Cardiac fibroblast (primary cell): ENCODE results near the gene JAZF1.

Experiments used
- DNase-seq, 2 donors: peaks; one replicate each; pipeline versions ENCODE4 v3.0.0 to v3.0.0-alpha.2; 2010; ENCODE audit warnings: low read depth in 2 of 2
- H3K4me3 ChIP-seq, 2 donors: replicated peaks in 1 of 2; 1 replicate in 1 of 2; 2 replicates in 1 of 2; pipeline ENCODE4 v1.5.1; 2011; ENCODE audit warnings: low read depth in 2 of 2, low read length in 2 of 2, mild to moderate bottlenecking in 2 of 2, moderate library complexity in 1 of 2
- CTCF ChIP-seq: IDR thresholded peaks from one replicate; pipeline ENCODE4 v1.5.1; 2011; ENCODE audit warnings: low read depth, mild to moderate bottlenecking, low read length, inconsistent platforms

The JAZF1 gene

DNA sequence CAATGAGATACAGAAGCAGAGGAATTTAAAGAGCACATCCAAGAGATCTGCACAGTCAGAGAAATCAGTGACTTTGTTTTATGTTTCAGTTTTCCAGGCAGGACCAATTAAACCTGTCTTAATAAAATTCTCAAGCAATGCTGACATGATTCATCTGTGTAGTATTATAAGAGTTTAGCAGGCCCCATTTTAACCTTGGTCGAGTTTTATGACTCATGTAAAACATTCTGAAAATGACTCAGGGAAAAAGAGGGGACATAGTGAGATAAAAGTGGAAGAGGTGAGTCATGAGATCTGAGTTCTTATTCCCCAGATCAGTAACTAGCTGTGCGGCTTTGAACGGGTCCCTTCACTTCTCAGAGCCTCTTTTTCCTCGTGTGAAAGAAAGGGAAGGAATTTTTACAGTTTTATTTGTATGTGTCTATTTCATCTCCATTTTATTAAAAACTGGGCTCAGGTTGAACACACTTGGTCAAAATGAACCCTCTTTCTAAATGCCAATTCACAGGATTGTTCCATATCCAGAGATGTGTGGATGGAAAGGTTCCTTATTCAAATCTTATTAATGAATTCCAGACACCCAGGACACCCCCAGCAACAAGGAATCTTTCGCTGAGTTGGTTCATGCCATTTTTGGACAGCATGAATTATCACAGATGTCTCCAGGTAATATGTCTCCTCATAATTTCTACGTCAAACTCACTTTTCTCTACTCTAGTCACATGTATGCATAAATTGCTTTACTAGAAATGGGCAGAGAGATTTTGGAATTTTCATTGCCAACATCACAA is 143.2 kb downstream of the JAZF1 start:
- peak overlapping the region in 1 of 2 donors; percentile 7 for H3K4me3 ChIP-seq

GRCh38 chr7:28036696-28037095 is 143.9 kb downstream of the JAZF1 start:
- DNase-seq, result peak in 1 of 2 donors; percentile 43
- H3K4me3 ChIP-seq, result no peak overlapping the region
- no peak for TF ChIP-seq CTCF

More for the DNA sequence above, 143.2 kb downstream of the JAZF1 start:
- peak; percentile 88 to 97 for DNase-seq
- no peak for TF ChIP-seq CTCF

- TF ChIP-seq CTCF, result no peak
- DNase-seq, result no peak
- H3K4me3 ChIP-seq, result no peak overlapping the region
These were observed 147.2 kb downstream of the JAZF1 start for GRCh38 chr7:28033386-28033785.

DNA sequence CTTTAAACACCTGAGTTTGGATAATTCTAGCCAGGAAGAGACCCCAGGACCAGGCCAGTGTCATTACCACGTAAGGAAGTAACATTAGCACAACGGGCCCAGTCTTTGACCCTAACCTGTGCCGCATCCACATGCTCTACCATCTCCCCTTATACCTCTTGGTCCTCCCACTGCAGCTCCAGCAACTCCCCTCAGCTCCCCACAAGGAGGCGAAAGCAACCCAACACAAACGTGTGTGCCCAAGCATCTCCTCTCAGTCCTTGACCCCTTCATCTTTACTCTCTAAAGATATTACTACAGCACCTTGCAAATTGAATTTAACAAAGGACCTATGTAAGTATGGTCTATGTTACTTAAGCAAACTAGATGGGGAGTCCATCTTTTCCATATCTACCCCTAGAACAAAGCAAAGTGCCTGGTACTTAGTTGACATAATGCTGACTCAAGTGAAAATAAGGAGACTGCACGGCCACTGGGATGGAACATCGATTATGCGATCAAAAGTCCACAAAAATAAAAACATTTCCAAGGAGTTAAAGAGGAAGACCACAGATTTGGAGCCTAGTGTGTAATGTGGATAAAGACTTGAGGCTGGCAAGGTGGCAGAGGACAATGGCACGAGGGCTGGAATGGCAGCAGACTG is 147.7 kb downstream of the JAZF1 start:
- TF ChIP-seq CTCF, result no peak
- no peak for DNase-seq
- no peak overlapping the region for H3K4me3 ChIP-seq

DNA sequence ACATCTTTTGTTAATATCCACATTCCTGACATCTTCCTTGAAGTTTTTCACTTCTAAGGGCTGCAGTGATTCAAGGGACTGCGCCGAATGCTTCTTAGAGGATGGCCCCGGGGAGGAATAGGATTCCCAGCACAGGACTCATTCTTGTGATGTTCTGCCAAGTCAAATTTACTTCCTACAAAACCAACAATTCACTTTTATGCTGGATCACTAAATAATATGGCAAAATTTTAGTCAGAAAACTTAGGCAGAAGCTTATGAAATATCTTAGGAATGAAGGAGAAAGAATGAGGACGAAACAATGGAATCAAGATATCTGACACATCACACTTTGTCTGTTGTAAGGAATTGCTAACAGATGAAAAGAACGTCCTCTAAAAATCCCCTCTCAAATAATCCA is 151.5 kb downstream of the JAZF1 start:
- no peak for TF ChIP-seq CTCF
- peak in 1 of 2 donors; percentile 65 for DNase-seq
- H3K4me3 ChIP-seq, result no peak overlapping the region

GRCh38 chr7:28028471-28028870 is 152.1 kb downstream of the JAZF1 start:
- DNase-seq, result no peak
- H3K4me3 ChIP-seq, result no peak overlapping the region
- TF ChIP-seq CTCF, result no peak
